Adrenal gland (tissue), 12 donors: ENCODE results near the gene SPG7. TPM values are rescaled to one million over a fixed set of nuclear protein-coding genes. Genes with fewer than 3 reads are reported as not detected.

Experiments used
- DNase-seq, 7 donors: peaks; one replicate each; pipeline ENCODE4 v3.0.0-alpha.2; 2019 to 2020
- H3K27ac ChIP-seq, 5 donors: fragments of 200-600 bp; sonication (generic) in 4 of 5; 1 replicate in 3 of 5; 2 replicates in 2 of 5; pipeline versions ENCODE4 v1.5.1 to v1.8.0; 2016 to 2020; ENCODE audit warnings: mild to moderate bottlenecking in 1 of 5
- H3K27me3 ChIP-seq: fragments of 200-600 bp; 2 replicates; pipeline ENCODE4 v1.8.0; 2021
- H3K36me3 ChIP-seq, 2 donors: fragments of 200-600 bp; replicated peaks in 1 of 2; 1 replicate in 1 of 2; 2 replicates in 1 of 2; pipeline versions ENCODE4 v1.5.1 to v1.8.0; 2018 to 2022
- H3K4me1 ChIP-seq, 2 donors: fragments of 200-600 bp; replicated peaks in 1 of 2; 1 replicate in 1 of 2; 2 replicates in 1 of 2; pipeline versions ENCODE4 v1.5.1 to v1.8.0; 2018 to 2021
- H3K4me3 ChIP-seq, 4 donors: fragments of 200-600 bp; sonication (generic) in 3 of 4; one replicate each; pipeline ENCODE4 v1.5.1; 2016 to 2018
- H3K9me3 ChIP-seq, 3 donors: fragments of 200-600 bp; sonication (generic) in 1 of 3; replicated peaks in 1 of 3; 1 replicate in 2 of 3; 2 replicates in 1 of 3; pipeline versions ENCODE4 v1.5.1 to v1.8.0; 2016 to 2021
- POLR2A ChIP-seq, 2 donors: fragments of 450-650 bp; IDR thresholded peaks; one replicate each; pipeline ENCODE4 v1.6.1; 2017; ENCODE audit warnings: antibody characterized with exemption in 2 of 2, mild to moderate bottlenecking in 2 of 2, moderate library complexity in 1 of 2
- WGBS, 4 donors: extraction: QIAGEN DNeasy Blood & Tissue Kit in 2 of 4; methylation state at CpG; one replicate each; pipeline versions ENCODE4 v1.1.5 to v1.1.7; 2013 to 2017; 5-methylcytosine and 5-hydroxymethylcytosine counted together
- intact Hi-C, 2 donors: fragments of 100-400 bp; cut with DNase I; formaldehyde crosslinking; loops; one replicate each; pipeline versions ENCODE4 v1.14.1 to v1.15.0; 2022 to 2023
- polyA plus RNA-seq, 3 donors: library from polyadenylated mRNA; stranded (reverse); fragments of 200-250 nt in 2 of 3; fragments of 350-450 nt in 1 of 3; fragmentation: Illumina TruSeq in 1 of 3; extraction: RNeasy Lipid Tissue Mini Kit (QIAGEN cat#74804) in 1 of 3; gene quantifications; one replicate each; pipeline ENCODE4 v1.2.3, GENCODE V29; 2013 to 2014
- total RNA-seq, 9 donors: library from RNA; depleted of rRNA in 4 of 9; stranded (reverse); fragments of >200 nt in 4 of 9; fragments of 120-200 nt in 1 of 9; fragmentation: NEBNext Ultra II Directional in 1 of 9; extraction: Animal tissue kit (Norgen Biotek cat#: 25700) in 1 of 9; gene quantifications; one replicate each; pipeline versions ENCODE4 v1.1.0 to v1.2.4, GENCODE V29; 2013 to 2023
- TF ChIP-seq, protein P1 (sequence below), 6 experiments: fragments of 450-650 bp in 4 of 6; fragments of 200-600 bp in 2 of 6; sonication (generic) in 1 of 6; IDR thresholded peaks; 1 replicate in 5 of 6; 2 replicates in 1 of 6; pipeline versions ENCODE4 v1.5.1 to v1.8.0; 2016 to 2021; ENCODE audit warnings: antibody characterized with exemption in 6 of 6, mild to moderate bottlenecking in 2 of 6, moderate library complexity in 1 of 6
- donor health status: healthy with polysubstance abuse.
- donor health status: Bipolar disorder and iron deficiency.
- donor health status: DM: yes; HTN: yes; CAD: no.
- donor health status: DM: no; HTN: no; CAD: no.
- donor health status: DM: no; HTN: no; CAD: no.
- donor health status: DM: yes; HTN: yes; CAD: no.

The SPG7 gene
- total and polyA plus RNA-seq, 12 donors: 57.1 to 250 (median 142) TPM

- TF ChIP-seq, protein P1, sequence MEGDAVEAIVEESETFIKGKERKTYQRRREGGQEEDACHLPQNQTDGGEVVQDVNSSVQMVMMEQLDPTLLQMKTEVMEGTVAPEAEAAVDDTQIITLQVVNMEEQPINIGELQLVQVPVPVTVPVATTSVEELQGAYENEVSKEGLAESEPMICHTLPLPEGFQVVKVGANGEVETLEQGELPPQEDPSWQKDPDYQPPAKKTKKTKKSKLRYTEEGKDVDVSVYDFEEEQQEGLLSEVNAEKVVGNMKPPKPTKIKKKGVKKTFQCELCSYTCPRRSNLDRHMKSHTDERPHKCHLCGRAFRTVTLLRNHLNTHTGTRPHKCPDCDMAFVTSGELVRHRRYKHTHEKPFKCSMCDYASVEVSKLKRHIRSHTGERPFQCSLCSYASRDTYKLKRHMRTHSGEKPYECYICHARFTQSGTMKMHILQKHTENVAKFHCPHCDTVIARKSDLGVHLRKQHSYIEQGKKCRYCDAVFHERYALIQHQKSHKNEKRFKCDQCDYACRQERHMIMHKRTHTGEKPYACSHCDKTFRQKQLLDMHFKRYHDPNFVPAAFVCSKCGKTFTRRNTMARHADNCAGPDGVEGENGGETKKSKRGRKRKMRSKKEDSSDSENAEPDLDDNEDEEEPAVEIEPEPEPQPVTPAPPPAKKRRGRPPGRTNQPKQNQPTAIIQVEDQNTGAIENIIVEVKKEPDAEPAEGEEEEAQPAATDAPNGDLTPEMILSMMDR (IDR thresholded peaks at IDR 0.05): no peak
- TF ChIP-seq POLR2A (IDR thresholded peaks at IDR 0.05): peak; percentile 96
- H3K27ac ChIP-seq: peak within 1 kb of the TSS; percentile 92 to 100 (median 97)
- DNase-seq: peak; percentile 98 to 100 (median 100)
- intact Hi-C loops: no loop called here
- WGBS, 4 donors: 0 to 1% (median 0%) methylated on average over 19 to 93 of the region's 96 CpGs
- H3K9me3 ChIP-seq: no peaks in the 10 kb centered on the region
- peaks cover 24 to 45% of the 10 kb centered on the region in 2 donors for H3K4me1 ChIP-seq
- no peaks in the 10 kb centered on the region for H3K36me3 ChIP-seq
- peak within 1 kb of the TSS; percentile 35 to 97 (median 71) for H3K4me3 ChIP-seq
- no peaks in the 10 kb centered on the region for H3K27me3 ChIP-seq
Observed at GRCh38 chr16:89490439-89491237, 17.6 kb upstream of the SPG7 start, which contains the start of gene ANKRD11. Gene ANKRD11 (minus strand): TSS chr16:89490561. CDS start chr16:89317019, 173,542 bp downstream.

DNA sequence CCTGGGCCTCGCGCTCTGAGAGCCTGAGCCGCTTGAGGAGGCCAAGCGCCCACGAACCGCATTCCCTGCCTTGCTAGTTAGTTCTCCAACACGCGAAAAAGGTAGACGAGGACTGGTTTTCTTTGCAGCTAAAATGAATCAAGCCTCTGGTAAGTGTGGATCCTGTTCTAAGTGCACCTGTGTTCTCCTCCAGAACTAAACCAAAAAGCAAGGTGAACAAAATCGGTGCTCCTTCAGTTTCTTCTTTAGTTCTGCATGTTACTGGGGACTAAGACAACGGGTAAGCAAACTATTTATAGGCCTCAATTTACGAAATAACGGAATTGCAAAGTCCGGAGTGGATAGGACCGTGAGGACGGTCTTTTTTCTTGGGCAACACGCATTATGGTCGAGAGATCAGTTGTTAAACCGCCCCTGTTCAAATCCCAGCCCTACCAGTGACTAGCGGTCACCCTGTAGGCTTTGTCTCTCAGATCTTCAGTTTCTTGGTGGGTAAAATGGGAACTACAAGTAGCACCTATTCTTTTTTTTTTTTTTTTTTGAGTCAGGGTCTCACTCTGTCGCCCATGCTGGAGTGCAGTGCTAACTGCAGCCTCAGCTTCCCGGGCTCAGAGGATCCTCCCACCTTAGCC, 16.8 kb upstream of the SPG7 start:
- WGBS, 4 donors: 4 to 7% (median 6%) methylated on average over 16 to 22 of the region's 22 CpGs
- Histone ChIP-seq H3K9me3 (no peaks in the 10 kb centered on the region), H3K27me3 (no peaks in the 10 kb centered on the region), H3K27ac (peak overlapping the region; percentile 92 to 100 (median 97)), H3K36me3 (no peaks in the 10 kb centered on the region), H3K4me1 (peaks cover 18 to 38% of the 10 kb centered on the region in 2 donors), H3K4me3 (peak overlapping the region; percentile 35 to 88 (median 64))
- intact Hi-C loops: no loop called here
- no peak for TF ChIP-seq POLR2A (IDR thresholded peaks at IDR 0.05)
- TF ChIP-seq, protein P1 (IDR thresholded peaks at IDR 0.05): peak in 4 of 6 experiments; percentile 16 to 49 (median 26)
- DNase-seq: no peak

DNA sequence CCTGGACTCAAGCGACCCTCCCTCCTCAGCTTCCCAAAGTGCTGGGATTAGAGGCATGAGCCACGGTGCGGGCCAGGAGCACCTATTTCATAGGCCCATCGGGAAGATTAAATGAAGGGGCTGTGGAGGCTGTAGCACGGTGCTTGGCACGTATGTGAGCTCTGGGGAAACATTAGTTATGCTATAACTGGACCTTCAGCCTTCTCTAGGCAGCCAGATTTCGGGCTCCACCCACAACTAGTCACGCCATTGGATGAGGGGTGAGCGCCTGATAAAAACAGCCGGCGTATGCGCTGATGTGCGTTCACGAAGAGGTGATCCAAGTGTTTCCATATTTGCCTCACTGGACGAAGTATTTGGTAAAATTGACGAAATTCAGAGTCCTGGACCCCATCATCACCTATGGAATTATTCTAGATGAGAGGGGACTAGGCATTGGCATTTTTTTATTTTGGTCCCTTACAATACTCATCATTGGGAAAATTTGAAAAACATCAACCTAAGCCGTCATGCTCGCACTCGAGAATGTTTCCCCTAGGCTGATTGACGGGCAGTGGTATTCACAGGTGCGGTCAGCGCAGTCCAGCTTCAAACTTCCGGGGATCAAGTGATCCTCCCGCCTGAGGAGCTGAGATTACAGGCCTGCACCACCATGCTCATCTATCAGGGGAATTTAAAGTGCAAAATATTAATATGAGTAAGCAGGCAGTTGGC, 16.1 kb upstream of the SPG7 start:
- H3K9me3 ChIP-seq: no peaks in the 10 kb centered on the region
- intact Hi-C loops: no loop called here
- H3K4me1 ChIP-seq: peaks cover 14 to 31% of the 10 kb centered on the region in 2 donors
- 83 to 90% (median 85%) methylated on average over 24 of the region's 24 CpGs for WGBS, 4 donors
- no peaks in the 10 kb centered on the region for H3K36me3 ChIP-seq
- no peak overlapping the region for H3K27ac ChIP-seq
- TF ChIP-seq POLR2A (IDR thresholded peaks at IDR 0.05): no peak
- TF ChIP-seq, protein P1 (IDR thresholded peaks at IDR 0.05): no peak
- no peaks in the 10 kb centered on the region for H3K27me3 ChIP-seq
- DNase-seq: no peak
- peak overlapping the region in 2 of 4 donors; percentile 46 to 88 for H3K4me3 ChIP-seq

DNA sequence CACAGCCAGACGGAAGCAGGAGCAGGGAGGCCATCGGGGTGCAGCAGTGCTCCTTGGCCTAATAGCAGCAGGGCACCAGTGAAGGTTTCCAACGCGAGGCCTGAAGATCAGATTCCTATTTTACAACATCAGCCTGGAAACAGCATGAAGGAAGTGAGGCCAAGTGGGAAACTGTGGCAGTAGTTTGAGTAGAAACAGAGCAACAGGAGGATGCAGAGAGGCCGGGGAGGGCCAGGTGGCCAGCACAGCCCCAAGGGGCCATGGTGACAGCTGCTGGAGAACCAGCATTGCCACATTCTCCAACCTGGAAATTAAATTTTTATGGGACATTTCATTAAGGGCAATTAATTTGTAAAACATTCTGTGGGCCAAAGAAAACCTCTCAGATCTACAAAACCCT, 14.4 kb upstream of the SPG7 start:
- 73 to 87% (median 77%) methylated on average over 4 to 5 of the region's 5 CpGs for WGBS, 4 donors
- Histone ChIP-seq H3K4me3 (no peak overlapping the region), H3K4me1 (peaks cover 14 to 15% of the 10 kb centered on the region in 2 donors), H3K27me3 (no peaks in the 10 kb centered on the region), H3K27ac (no peak overlapping the region), H3K9me3 (no peaks in the 10 kb centered on the region), H3K36me3 (no peaks in the 10 kb centered on the region)
- intact Hi-C loops: no loop called here
- no peak for TF ChIP-seq POLR2A (IDR thresholded peaks at IDR 0.05)
- TF ChIP-seq, protein P1 (IDR thresholded peaks at IDR 0.05): no peak
- no peak for DNase-seq
